GM23338 (cell line): Measurements from ENCODE around the gene AGAP2. TPM values are rescaled to one million over a fixed set of nuclear protein-coding genes. Genes with fewer than 3 reads are reported as not detected.
A peak's percentile ranks its signal among the peaks of the same experiment; 100 is the strongest.

ENCODE experiments used
- ATAC-seq: fragments of 200-7000 bp; cut with Tn5 transposase; 3 replicates; pipeline ENCODE4 v1.9.1; 2020
- DNase-seq: peaks from one replicate; pipeline ENCODE4 v3.0.0-alpha.2; 2015; ENCODE audit warnings: low spot score
- H2AFZ ChIP-seq: fragments of 200-600 bp; sonication (generic); 2 replicates; pipeline ENCODE4 v1.8.0; 2016; ENCODE audit warnings: antibody characterized with exemption, mild to moderate bottlenecking, moderate library complexity
- H3F3A ChIP-seq: fragments of 200-600 bp; sonication (generic); replicated peaks from 2 replicates; pipeline ENCODE4 v1.8.0; 2017; ENCODE audit warnings: antibody characterized with exemption, mixed run types, low read depth
- H3K27ac ChIP-seq: fragments of 200-600 bp; sonication (generic); 2 replicates; pipeline ENCODE4 v1.6.1; 2016; ENCODE audit warnings: low read depth
- H3K27me3 ChIP-seq: fragments of 200-600 bp; sonication (generic); 2 replicates; pipeline ENCODE4 v1.8.0; 2016; ENCODE audit warnings: mild to moderate bottlenecking, mixed run types, moderate library complexity; ENCODE audit not compliant: insufficient read depth
- H3K36me3 ChIP-seq: fragments of 200-600 bp; sonication (generic); 2 replicates; pipeline ENCODE4 v1.8.0; 2016; ENCODE audit warnings: mild to moderate bottlenecking; ENCODE audit not compliant: insufficient read depth
- H3K4me1 ChIP-seq: fragments of 200-600 bp; sonication (generic); 2 replicates; pipeline ENCODE4 v1.8.0; 2016; ENCODE audit warnings: mild to moderate bottlenecking, moderate library complexity; ENCODE audit not compliant: insufficient read depth
- H3K4me2 ChIP-seq: fragments of 200-600 bp; sonication (generic); 2 replicates; pipeline ENCODE4 v1.7.1; 2017; ENCODE audit warnings: mixed run types
- H3K4me3 ChIP-seq: fragments of 200-600 bp; sonication (generic); 2 replicates; pipeline ENCODE4 v1.6.1; 2016; ENCODE audit warnings: mixed run types
- H3K79me2 ChIP-seq: fragments of 200-600 bp; sonication (generic); replicated peaks from 2 replicates; pipeline ENCODE4 v1.8.0; 2017; ENCODE audit warnings: mild to moderate bottlenecking; ENCODE audit not compliant: insufficient read depth
- H3K9me2 ChIP-seq: fragments of 200-600 bp; sonication (generic); 2 replicates; pipeline ENCODE4 v1.8.0; 2017; ENCODE audit not compliant: insufficient read depth
- H4K20me1 ChIP-seq: fragments of 200-600 bp; sonication (generic); replicated peaks from 2 replicates; pipeline ENCODE4 v1.8.0; 2017; ENCODE audit warnings: mild to moderate bottlenecking; ENCODE audit not compliant: insufficient read depth
- H3K27ac Mint-ChIP-seq: 2 replicates; pipeline ENCODE4 v1.8.0; 2020; ENCODE audit warnings: inconsistent platforms, mild to moderate bottlenecking, moderate library complexity, mixed read lengths
- H3K27me3 Mint-ChIP-seq: 3 replicates; pipeline ENCODE4 v1.8.0; 2022; ENCODE audit warnings: low read depth, mild to moderate bottlenecking, moderate library complexity, mixed read lengths, inconsistent platforms; ENCODE audit not compliant: insufficient read depth, poor library complexity
- H3K36me3 Mint-ChIP-seq: 3 replicates; pipeline ENCODE4 v1.8.0; 2021; ENCODE audit warnings: low read depth, mild to moderate bottlenecking, inconsistent platforms, moderate library complexity, mixed read lengths
- H3K4me1 Mint-ChIP-seq: 3 replicates; pipeline ENCODE4 v1.8.0; 2020; ENCODE audit warnings: mild to moderate bottlenecking, inconsistent platforms, mixed read lengths
- H3K4me3 Mint-ChIP-seq: 3 replicates; pipeline ENCODE4 v1.8.0; 2021; ENCODE audit warnings: moderate library complexity, mild to moderate bottlenecking, inconsistent platforms, mixed read lengths
- H3K9me3 Mint-ChIP-seq: 3 replicates; pipeline ENCODE4 v1.8.0; 2020; ENCODE audit warnings: moderate library complexity, mild to moderate bottlenecking, inconsistent platforms, mixed read lengths
- CREB1 ChIP-seq: fragments of 250-450 bp; sonication (Bioruptor Pico); IDR thresholded peaks from 2 replicates; pipeline ENCODE4 v1.5.0; 2020; ENCODE audit warnings: low read depth, mild to moderate bottlenecking, moderate library complexity
- ETS1 ChIP-seq: IDR thresholded peaks from 2 replicates; pipeline ENCODE4 v1.6.1; 2016; ENCODE audit warnings: antibody characterized with exemption
- EZH2 ChIP-seq: fragments of 200-600 bp; sonication (generic); IDR thresholded peaks from one replicate; pipeline ENCODE4 v1.8.0; 2017; ENCODE audit warnings: antibody characterized with exemption, mild to moderate bottlenecking, low read depth; ENCODE audit not compliant: unreplicated experiment
- EZH2phosphoT487 ChIP-seq: fragments of 200-600 bp; sonication (generic); IDR thresholded peaks from one replicate; pipeline ENCODE4 v1.8.1; 2018; ENCODE audit warnings: antibody characterized with exemption; ENCODE audit not compliant: unreplicated experiment
- JUNB ChIP-seq: IDR thresholded peaks from one replicate; pipeline ENCODE4 v1.6.1; 2016; ENCODE audit warnings: antibody characterized with exemption; ENCODE audit not compliant: unreplicated experiment
- NANOG ChIP-seq: IDR thresholded peaks from 2 replicates; pipeline ENCODE4 v1.6.1; 2016; ENCODE audit warnings: antibody characterized with exemption, borderline replicate concordance
- POLR2AphosphoS5 ChIP-seq: IDR thresholded peaks from 2 replicates; pipeline ENCODE4 v1.6.1; 2016; ENCODE audit warnings: antibody characterized with exemption, low read depth
- REST ChIP-seq: IDR thresholded peaks from one replicate; pipeline ENCODE4 v1.6.1; 2018; ENCODE audit warnings: antibody characterized with exemption; ENCODE audit not compliant: unreplicated experiment
- STAT1 ChIP-seq: IDR thresholded peaks from one replicate; pipeline ENCODE4 v1.6.1; 2016; ENCODE audit warnings: antibody characterized with exemption; ENCODE audit not compliant: unreplicated experiment
- ZNF114 ChIP-seq: fragments of 250-450 bp; sonication (Bioruptor Pico); IDR thresholded peaks from 2 replicates; pipeline ENCODE4 v1.5.0; 2020; ENCODE audit warnings: mild to moderate bottlenecking, moderate library complexity
- ZNF331 ChIP-seq: fragments of 250-450 bp; sonication (Bioruptor Pico); IDR thresholded peaks from 2 replicates; pipeline ENCODE4 v1.5.0; 2020; ENCODE audit warnings: low read depth, mild to moderate bottlenecking, moderate library complexity
- polyA plus RNA-seq: library from polyadenylated mRNA; unstranded; fragments of >200 nt; fragmentation: Nextera tagmentation; extraction: Ambion mirVana; gene quantifications from 2 replicates; pipeline ENCODE4 v1.2.1, GENCODE V29; 2016
- total RNA-seq: library from RNA; depleted of rRNA; stranded (reverse); fragments of >200 nt; shearing (Covaris generic); gene quantifications from 2 replicates; pipeline ENCODE4 v1.2.3, GENCODE V29; 2014
- TF ChIP-seq, protein P1 (sequence below): fragments of 250-450 bp; sonication (Bioruptor Pico); IDR thresholded peaks from 2 replicates; pipeline ENCODE4 v1.5.0; 2020; ENCODE audit warnings: mild to moderate bottlenecking, moderate library complexity
- TF ChIP-seq, protein P2 (sequence below), 2 experiments: fragments of 200-600 bp in 1 of 2; sonication (generic) in 1 of 2; conservative IDR thresholded peaks; 2 replicates each; pipeline versions ENCODE4 v1.5.1 to v1.6.1; 2016 to 2017; ENCODE audit warnings: antibody characterized with exemption in 2 of 2, low read depth in 2 of 2, mild to moderate bottlenecking in 2 of 2, moderate library complexity in 1 of 2

Gene AGAP2
- total and polyA plus RNA-seq, 2 experiments from 2014 or later: 0.36 to 1.3 TPM

- TF ChIP-seq, protein P1, sequence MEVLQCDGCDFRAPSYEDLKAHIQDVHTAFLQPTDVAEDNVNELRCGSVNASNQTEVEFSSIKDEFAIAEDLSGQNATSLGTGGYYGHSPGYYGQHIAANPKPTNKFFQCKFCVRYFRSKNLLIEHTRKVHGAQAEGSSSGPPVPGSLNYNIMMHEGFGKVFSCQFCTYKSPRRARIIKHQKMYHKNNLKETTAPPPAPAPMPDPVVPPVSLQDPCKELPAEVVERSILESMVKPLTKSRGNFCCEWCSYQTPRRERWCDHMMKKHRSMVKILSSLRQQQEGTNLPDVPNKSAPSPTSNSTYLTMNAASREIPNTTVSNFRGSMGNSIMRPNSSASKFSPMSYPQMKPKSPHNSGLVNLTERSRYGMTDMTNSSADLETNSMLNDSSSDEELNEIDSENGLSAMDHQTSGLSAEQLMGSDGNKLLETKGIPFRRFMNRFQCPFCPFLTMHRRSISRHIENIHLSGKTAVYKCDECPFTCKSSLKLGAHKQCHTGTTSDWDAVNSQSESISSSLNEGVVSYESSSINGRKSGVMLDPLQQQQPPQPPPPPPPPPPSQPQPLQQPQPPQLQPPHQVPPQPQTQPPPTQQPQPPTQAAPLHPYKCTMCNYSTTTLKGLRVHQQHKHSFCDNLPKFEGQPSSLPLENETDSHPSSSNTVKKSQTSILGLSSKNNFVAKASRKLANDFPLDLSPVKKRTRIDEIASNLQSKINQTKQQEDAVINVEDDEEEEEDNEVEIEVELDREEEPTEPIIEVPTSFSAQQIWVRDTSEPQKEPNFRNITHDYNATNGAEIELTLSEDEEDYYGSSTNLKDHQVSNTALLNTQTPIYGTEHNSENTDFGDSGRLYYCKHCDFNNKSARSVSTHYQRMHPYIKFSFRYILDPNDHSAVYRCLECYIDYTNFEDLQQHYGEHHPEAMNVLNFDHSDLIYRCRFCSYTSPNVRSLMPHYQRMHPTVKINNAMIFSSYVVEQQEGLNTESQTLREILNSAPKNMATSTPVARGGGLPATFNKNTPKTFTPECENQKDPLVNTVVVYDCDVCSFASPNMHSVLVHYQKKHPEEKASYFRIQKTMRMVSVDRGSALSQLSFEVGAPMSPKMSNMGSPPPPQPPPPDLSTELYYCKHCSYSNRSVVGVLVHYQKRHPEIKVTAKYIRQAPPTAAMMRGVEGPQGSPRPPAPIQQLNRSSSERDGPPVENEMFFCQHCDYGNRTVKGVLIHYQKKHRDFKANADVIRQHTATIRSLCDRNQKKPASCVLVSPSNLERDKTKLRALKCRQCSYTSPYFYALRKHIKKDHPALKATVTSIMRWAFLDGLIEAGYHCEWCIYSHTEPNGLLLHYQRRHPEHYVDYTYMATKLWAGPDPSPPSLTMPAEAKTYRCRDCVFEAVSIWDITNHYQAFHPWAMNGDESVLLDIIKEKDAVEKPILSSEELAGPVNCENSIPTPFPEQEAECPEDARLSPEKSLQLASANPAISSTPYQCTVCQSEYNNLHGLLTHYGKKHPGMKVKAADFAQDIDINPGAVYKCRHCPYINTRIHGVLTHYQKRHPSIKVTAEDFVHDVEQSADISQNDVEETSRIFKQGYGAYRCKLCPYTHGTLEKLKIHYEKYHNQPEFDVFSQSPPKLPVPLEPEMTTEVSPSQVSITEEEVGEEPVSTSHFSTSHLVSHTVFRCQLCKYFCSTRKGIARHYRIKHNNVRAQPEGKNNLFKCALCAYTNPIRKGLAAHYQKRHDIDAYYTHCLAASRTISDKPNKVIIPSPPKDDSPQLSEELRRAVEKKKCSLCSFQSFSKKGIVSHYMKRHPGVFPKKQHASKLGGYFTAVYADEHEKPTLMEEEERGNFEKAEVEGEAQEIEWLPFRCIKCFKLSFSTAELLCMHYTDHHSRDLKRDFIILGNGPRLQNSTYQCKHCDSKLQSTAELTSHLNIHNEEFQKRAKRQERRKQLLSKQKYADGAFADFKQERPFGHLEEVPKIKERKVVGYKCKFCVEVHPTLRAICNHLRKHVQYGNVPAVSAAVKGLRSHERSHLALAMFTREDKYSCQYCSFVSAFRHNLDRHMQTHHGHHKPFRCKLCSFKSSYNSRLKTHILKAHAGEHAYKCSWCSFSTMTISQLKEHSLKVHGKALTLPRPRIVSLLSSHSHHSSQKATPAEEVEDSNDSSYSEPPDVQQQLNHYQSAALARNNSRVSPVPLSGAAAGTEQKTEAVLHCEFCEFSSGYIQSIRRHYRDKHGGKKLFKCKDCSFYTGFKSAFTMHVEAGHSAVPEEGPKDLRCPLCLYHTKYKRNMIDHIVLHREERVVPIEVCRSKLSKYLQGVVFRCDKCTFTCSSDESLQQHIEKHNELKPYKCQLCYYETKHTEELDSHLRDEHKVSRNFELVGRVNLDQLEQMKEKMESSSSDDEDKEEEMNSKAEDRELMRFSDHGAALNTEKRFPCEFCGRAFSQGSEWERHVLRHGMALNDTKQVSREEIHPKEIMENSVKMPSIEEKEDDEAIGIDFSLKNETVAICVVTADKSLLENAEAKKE (CRISPR knock-in tag): no peak
- no peak for TF ChIP-seq ZNF114 (CRISPR knock-in tag)
- no peak for TF ChIP-seq ETS1
- TF ChIP-seq EZH2: no peak
- TF ChIP-seq CREB1 (CRISPR knock-in tag): no peak
- no peak for TF ChIP-seq JUNB
These were observed 29.3 kb upstream of the AGAP2 start (continued) for GRCh38 chr12:57767876-57768275.

GRCh38 chr12:57767305-57767698 lies 28.8 kb upstream of the AGAP2 start:
- H2AFZ ChIP-seq: no peak overlapping the region
- no peaks in the 10 kb centered on the region for H3K79me2 ChIP-seq
- no peaks in the 10 kb centered on the region for H3K9me2 ChIP-seq
- Mint-ChIP-seq H3K9me3 (no peaks in the 10 kb centered on the region), H3K27me3 (peaks cover 45% of the 10 kb centered on the region), H3K27ac (no peak overlapping the region), H3K4me1 (peaks cover 39% of the 10 kb centered on the region), H3K36me3 (peaks cover 35% of the 10 kb centered on the region), H3K4me3 (peak overlapping the region; percentile 68)
- peaks cover 57% of the 10 kb centered on the region for H3K27me3 ChIP-seq
- 0 out of 2 replicates have a peak, but pooled peaks cover 7% of the 10 kb centered on the region for H4K20me1 ChIP-seq
- peaks cover 21% of the 10 kb centered on the region; the same call in 1 of the 2 replicates for H3K4me1 ChIP-seq
- H3K27ac ChIP-seq: no peak overlapping the region
- H3K4me2 ChIP-seq: peak overlapping the region; percentile 97
- H3K4me3 ChIP-seq: peak overlapping the region; percentile 83
- no peak for ATAC-seq
- no peak for DNase-seq
- H3K36me3 ChIP-seq: no peaks in the 10 kb centered on the region; the same call in 1 of the 2 replicates
- peaks cover 11% of the 10 kb centered on the region for H3F3A ChIP-seq
- TF ChIP-seq EZH2phosphoT487: no peak
- no peak for TF ChIP-seq ZNF331
- TF ChIP-seq, protein P2, sequence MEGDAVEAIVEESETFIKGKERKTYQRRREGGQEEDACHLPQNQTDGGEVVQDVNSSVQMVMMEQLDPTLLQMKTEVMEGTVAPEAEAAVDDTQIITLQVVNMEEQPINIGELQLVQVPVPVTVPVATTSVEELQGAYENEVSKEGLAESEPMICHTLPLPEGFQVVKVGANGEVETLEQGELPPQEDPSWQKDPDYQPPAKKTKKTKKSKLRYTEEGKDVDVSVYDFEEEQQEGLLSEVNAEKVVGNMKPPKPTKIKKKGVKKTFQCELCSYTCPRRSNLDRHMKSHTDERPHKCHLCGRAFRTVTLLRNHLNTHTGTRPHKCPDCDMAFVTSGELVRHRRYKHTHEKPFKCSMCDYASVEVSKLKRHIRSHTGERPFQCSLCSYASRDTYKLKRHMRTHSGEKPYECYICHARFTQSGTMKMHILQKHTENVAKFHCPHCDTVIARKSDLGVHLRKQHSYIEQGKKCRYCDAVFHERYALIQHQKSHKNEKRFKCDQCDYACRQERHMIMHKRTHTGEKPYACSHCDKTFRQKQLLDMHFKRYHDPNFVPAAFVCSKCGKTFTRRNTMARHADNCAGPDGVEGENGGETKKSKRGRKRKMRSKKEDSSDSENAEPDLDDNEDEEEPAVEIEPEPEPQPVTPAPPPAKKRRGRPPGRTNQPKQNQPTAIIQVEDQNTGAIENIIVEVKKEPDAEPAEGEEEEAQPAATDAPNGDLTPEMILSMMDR (conservative IDR thresholded peaks at IDR 0.05; ENCODE audit: low read depth in 2 of 2): no peak
- TF ChIP-seq CREB1 (CRISPR knock-in tag): no peak
- TF ChIP-seq STAT1: no peak
- no peak for TF ChIP-seq NANOG
- no peak for TF ChIP-seq REST
- no peak for TF ChIP-seq POLR2AphosphoS5
